ENCODE measurements around the gene GJD3. TPM values are rescaled to one million over a fixed set of nuclear protein-coding genes. Genes with fewer than 3 reads are reported as not detected.

Gene GJD3
- total and polyA plus RNA-seq, 12 donors: 0.65 to 6.2 (median 1.6) TPM

- no peaks in the 10 kb centered on the region for H3K9me3 ChIP-seq
- TF ChIP-seq CTCF (IDR thresholded peaks at IDR 0.05): no peak
- DNase-seq: peak; percentile 73 to 76
- peaks cover 0 to 57% (median 25%) of the 10 kb centered on the region in 9 donors for H3K36me3 ChIP-seq
- no peaks in the 10 kb centered on the region for H3K27me3 ChIP-seq
- peak overlapping the region in 5 of 10 donors; percentile 12 to 97 (median 39) for H3K4me3 ChIP-seq
- peak overlapping the region in 9 of 10 donors; percentile 53 to 99 (median 98) for H3K27ac ChIP-seq
- intact Hi-C loops (cut with DNase I): loop anchor here in 6 of 10 donors (2.0 to 10.0 kb wide), 4 partner anchors 37 to 234 kb away; partner anchors contain the start of gene RARA (in 2 of the 6)
- 51 to 55% methylated on average over 17 of the region's 17 CpGs for WGBS, 2 donors
- peak in 7 of 8 donors; percentile 16 to 72 (median 50) for ATAC-seq
- H3K4me1 ChIP-seq: peaks cover 43 to 94% (median 77%) of the 10 kb centered on the region in 9 donors
Measured at GRCh38 chr17:40348562-40349476, 15.7 kb downstream of the GJD3 start.

DNA sequence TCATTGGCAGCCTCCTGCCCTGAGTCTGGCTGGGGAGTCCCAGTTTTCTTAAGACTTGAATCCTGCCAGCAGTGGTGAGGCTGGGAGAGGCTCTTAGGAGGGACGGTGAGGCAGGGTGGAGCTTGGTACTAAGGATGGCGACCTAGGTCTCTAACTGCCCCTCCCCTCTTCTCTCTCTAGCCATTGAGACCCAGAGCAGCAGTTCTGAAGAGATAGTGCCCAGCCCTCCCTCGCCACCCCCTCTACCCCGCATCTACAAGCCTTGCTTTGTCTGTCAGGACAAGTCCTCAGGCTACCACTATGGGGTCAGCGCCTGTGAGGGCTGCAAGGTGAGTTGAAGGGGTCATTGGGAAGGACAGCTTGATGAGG, 16.4 kb downstream of the GJD3 start:
- no peaks in the 10 kb centered on the region for H3K9me3 ChIP-seq
- H3K27me3 ChIP-seq: no peaks in the 10 kb centered on the region
- H3K36me3 ChIP-seq: peaks cover 0 to 50% (median 24%) of the 10 kb centered on the region in 9 donors

GRCh38 chr17:40347319-40348135, 17.0 kb downstream of the GJD3 start:
- ATAC-seq (no peak), DNase-seq (no peak)
- no peak for TF ChIP-seq CTCF (IDR thresholded peaks at IDR 0.05)
- 24 to 58% methylated on average over 8 to 9 of the region's 9 CpGs for WGBS, 2 donors
- H3K27ac ChIP-seq: peak overlapping the region; percentile 14 to 99 (median 98)
- peaks cover 43 to 94% (median 83%) of the 10 kb centered on the region in 9 donors for H3K4me1 ChIP-seq
- peaks cover 0 to 44% (median 18%) of the 10 kb centered on the region in 9 donors for H3K36me3 ChIP-seq
- intact Hi-C loops (cut with DNase I): loop anchor here in 7 of 10 donors (2.0 to 10.0 kb wide), 5 partner anchors 29 to 233 kb away; partner anchors contain the start of gene RARA (in 2 of the 7)
- peak overlapping the region in 7 of 10 donors; percentile 8 to 97 (median 90) for H3K4me3 ChIP-seq
- no peaks in the 10 kb centered on the region for H3K9me3 ChIP-seq
- H3K27me3 ChIP-seq: no peaks in the 10 kb centered on the region

More for the DNA sequence above, 16.4 kb downstream of the GJD3 start:
- Histone ChIP-seq H3K27ac (peak overlapping the region; percentile 14 to 99 (median 98)), H3K4me3 (peak overlapping the region in 5 of 10 donors; percentile 12 to 97 (median 39)), H3K4me1 (peaks cover 43 to 99% (median 80%) of the 10 kb centered on the region in 9 donors)
- no peak for TF ChIP-seq CTCF (IDR thresholded peaks at IDR 0.05)
- peak in 1 of 2 donors; percentile 8 for DNase-seq
- peak in 1 of 8 donors; percentile 0 for ATAC-seq
- intact Hi-C loops (cut with DNase I): loop anchor here in 6 of 10 donors (2.0 to 10.0 kb wide), 4 partner anchors 36 to 233 kb away; partner anchors contain the start of gene RARA (in 2 of the 6)
- WGBS, 2 donors: 48 to 49% methylated on average over 5 of the region's 5 CpGs
